ENCODE measurements around the gene DGKD.

- no peak for TF ChIP-seq GATA2 (IDR thresholded peaks at IDR 0.05; ENCODE audit: low read depth, low read length)
- no peak for TF ChIP-seq GATA3 (IDR thresholded peaks at IDR 0.05; ENCODE audit: low read depth, low read length)
Measured at GRCh38 chr2:233503481-233503880, 149.2 kb downstream of the DGKD start.

Measured in SH-SY5Y (cell line).